H1 (cell line): Measurements from ENCODE around the gene ADARB2. TPM values are rescaled to one million over a fixed set of nuclear protein-coding genes. Genes with fewer than 3 reads are reported as not detected.

Experiments used
- CTCF ChIA-PET: fragments of 300-600 bp; sonication (Branson Sonifier 250); formaldehyde crosslinking; loops from one replicate; lab custom pipeline; 2021; ENCODE audit not compliant: partially characterized antibody; lab: Charles Lee
- POLR2A ChIA-PET: fragments of 300-600 bp; sonication (Branson Sonifier 250); formaldehyde crosslinking; loops from one replicate; lab custom pipeline; 2021; ENCODE audit warnings: inconsistent platforms; ENCODE audit not compliant: partially characterized antibody; lab: Charles Lee
- DNase-seq, 2 experiments: peaks; one replicate each; pipeline versions ENCODE4 v3.0.0 to v3.0.0-alpha.2; 2010 to 2022; ENCODE audit warnings: low spot score in 2 of 2, low read depth in 1 of 2, mixed read lengths in 1 of 2
- FAIRE-seq: peaks from 2 replicates; lab custom pipeline; 2011; peaks lifted over from hg19 to GRCh38; lab: Jason Lieb, UNC
- H2AFZ ChIP-seq: 2 replicates; pipeline ENCODE4 v1.8.1; 2012; ENCODE audit warnings: low read length, inconsistent platforms
- H2AK5ac ChIP-seq: 2 replicates; pipeline ENCODE4 v1.6.1; 2013; ENCODE audit warnings: low read depth, low read length
- H2BK120ac ChIP-seq: replicated peaks from 2 replicates; pipeline ENCODE3; 2013; ENCODE audit warnings: low read depth, low read length, inconsistent platforms
- H2BK12ac ChIP-seq: 2 replicates; pipeline ENCODE4 v1.6.1; 2013; ENCODE audit warnings: low read depth, low read length
- H2BK15ac ChIP-seq: 2 replicates; pipeline ENCODE4 v1.6.1; 2013; ENCODE audit warnings: low read length
- H2BK20ac ChIP-seq: 2 replicates; pipeline ENCODE4 v1.6.1; 2013; ENCODE audit warnings: low read length
- H2BK5ac ChIP-seq: 2 replicates; pipeline ENCODE4 v1.6.1; 2013; ENCODE audit warnings: low read depth, low read length
- H3K14ac ChIP-seq: 2 replicates; pipeline ENCODE4 v1.6.1; 2013; ENCODE audit warnings: inconsistent platforms; ENCODE audit not compliant: insufficient read length
- H3K18ac ChIP-seq: 2 replicates; pipeline ENCODE4 v1.6.1; 2013; ENCODE audit warnings: low read length; ENCODE audit errors: extremely low read depth
- H3K23ac ChIP-seq: 2 replicates; pipeline ENCODE4 v1.6.1; 2013; ENCODE audit warnings: inconsistent platforms; ENCODE audit not compliant: insufficient read length
- H3K23me2 ChIP-seq: 2 replicates; pipeline ENCODE4 v1.6.1; 2013; ENCODE audit warnings: low read depth, low read length
- H3K27ac ChIP-seq: 2 replicates; pipeline ENCODE4 v1.6.1; 2011; ENCODE audit warnings: low read depth, low read length, inconsistent platforms
- H3K27me3 ChIP-seq, 4 experiments: replicated peaks in 1 of 4; 1 replicate in 1 of 4; 2 replicates in 3 of 4; pipeline versions ENCODE4 v1.6.1 to v1.8.1; 2011 to 2013; ENCODE audit warnings: low read length in 3 of 4, mild to moderate bottlenecking in 3 of 4, inconsistent platforms in 2 of 4, mixed read lengths in 2 of 4, moderate library complexity in 1 of 4; ENCODE audit not compliant: control insufficient read depth in 3 of 4, insufficient read depth in 3 of 4; ENCODE audit errors: extremely low read depth in 1 of 4
- H3K36me3 ChIP-seq, 4 experiments: 2 replicates each; pipeline versions ENCODE4 v1.6.1 to v1.8.1; 2011 to 2013; ENCODE audit warnings: mild to moderate bottlenecking in 4 of 4, low read length in 3 of 4, moderate library complexity in 2 of 4, control low read depth in 1 of 4, inconsistent platforms in 1 of 4; ENCODE audit not compliant: insufficient read depth in 4 of 4, control insufficient read depth in 2 of 4
- H3K4ac ChIP-seq: replicated peaks from 2 replicates; pipeline ENCODE3; 2013; ENCODE audit warnings: low read length, low read depth, mixed read lengths, inconsistent platforms; ENCODE audit not compliant: insufficient read length
- H3K4me1 ChIP-seq, 4 experiments: replicated peaks in 1 of 4; 1 replicate in 1 of 4; 2 replicates in 3 of 4; pipeline versions ENCODE4 v1.6.1 to v1.8.1; 2011 to 2013; ENCODE audit warnings: low read length in 3 of 4, inconsistent platforms in 2 of 4, mixed read lengths in 1 of 4; ENCODE audit not compliant: insufficient read depth in 4 of 4, control insufficient read depth in 3 of 4
- H3K4me2 ChIP-seq, 2 experiments: 2 replicates each; pipeline versions ENCODE4 v1.6.1 to v1.8.1; 2011 to 2013; ENCODE audit warnings: low read depth in 2 of 2, low read length in 2 of 2, control low read depth in 1 of 2, inconsistent platforms in 1 of 2, mild to moderate bottlenecking in 1 of 2; ENCODE audit not compliant: insufficient read depth in 1 of 2
- H3K4me3 ChIP-seq, 4 experiments: fragments of 200-600, 300-600 bp in 1 of 4; sonication (generic), shearing (Covaris generic), sonication (Bioruptor Twin) in 1 of 4; 2 replicates each; pipeline versions ENCODE4 v1.5.1 to v1.8.1; 2011 to 2016; ENCODE audit warnings: low read length in 4 of 4, low read depth in 3 of 4, control low read depth in 2 of 4, inconsistent platforms in 2 of 4, mild to moderate bottlenecking in 2 of 4, mixed read lengths in 1 of 4, moderate library complexity in 1 of 4; ENCODE audit not compliant: insufficient read depth in 2 of 4; ENCODE audit errors: extremely low read depth in 1 of 4
- H3K56ac ChIP-seq: replicated peaks from 2 replicates; pipeline ENCODE3; 2013; ENCODE audit warnings: low read depth, mild to moderate bottlenecking, mixed read lengths, low read length, inconsistent platforms; ENCODE audit not compliant: insufficient read length
- H3K79me1 ChIP-seq: 2 replicates; pipeline ENCODE4 v1.6.1; 2013; ENCODE audit warnings: low read depth, low read length, control low read depth
- H3K79me2 ChIP-seq, 2 experiments: 2 replicates each; pipeline versions ENCODE4 v1.6.1 to v1.8.1; 2012 to 2013; ENCODE audit warnings: low read length in 2 of 2, mild to moderate bottlenecking in 2 of 2, inconsistent platforms in 1 of 2; ENCODE audit not compliant: insufficient read depth in 2 of 2, control insufficient read depth in 1 of 2
- H3K9ac ChIP-seq, 4 experiments: replicated peaks in 1 of 4; 1 replicate in 1 of 4; 2 replicates in 3 of 4; pipeline versions ENCODE4 v1.6.1 to v1.8.1; 2011 to 2013; ENCODE audit warnings: low read depth in 3 of 4, low read length in 3 of 4, control low read depth in 2 of 4, mild to moderate bottlenecking in 2 of 4, moderate library complexity in 2 of 4, inconsistent platforms in 1 of 4; ENCODE audit errors: extremely low read depth in 1 of 4
- H3K9me3 ChIP-seq, 2 experiments: 2 replicates each; pipeline versions ENCODE4 v1.6.1 to v1.8.1; 2012 to 2013; ENCODE audit warnings: mild to moderate bottlenecking in 2 of 2, moderate library complexity in 2 of 2, control low read depth in 1 of 2, inconsistent platforms in 1 of 2, low read depth in 1 of 2, low read length in 1 of 2, mixed read lengths in 1 of 2; ENCODE audit not compliant: insufficient read depth in 2 of 2
- H4K20me1 ChIP-seq, 2 experiments: replicated peaks in 1 of 2; 2 replicates each; pipeline versions ENCODE3 to v1.8.1; 2011 to 2013; ENCODE audit warnings: inconsistent platforms in 2 of 2, low read length in 2 of 2, mild to moderate bottlenecking in 1 of 2; ENCODE audit not compliant: insufficient read depth in 2 of 2, control insufficient read depth in 1 of 2
- H4K5ac ChIP-seq: 2 replicates; pipeline ENCODE4 v1.6.1; 2013; ENCODE audit warnings: low read length, low read depth, mixed read lengths, inconsistent platforms; ENCODE audit not compliant: insufficient read length
- H4K8ac ChIP-seq: 2 replicates; pipeline ENCODE4 v1.8.0; 2013; ENCODE audit warnings: mild to moderate bottlenecking, moderate library complexity, low read length, inconsistent platforms; ENCODE audit not compliant: insufficient read depth; ENCODE audit errors: extremely low read depth
- H4K91ac ChIP-seq: replicated peaks from 2 replicates; pipeline ENCODE3; 2013; ENCODE audit warnings: low read length, mixed read lengths, inconsistent platforms; ENCODE audit not compliant: insufficient read length
- BACH1 ChIP-seq: IDR thresholded peaks from 2 replicates; pipeline ENCODE4 v1.6.1; 2012; ENCODE audit warnings: low read length, improper control_type of control experiment
- EZH2 ChIP-seq: fragments of 200-600 bp; sonication (generic); IDR thresholded peaks from 2 replicates; pipeline ENCODE4 v1.7.1; 2012; ENCODE audit warnings: low read depth, mild to moderate bottlenecking, moderate library complexity, low read length, inconsistent platforms; ENCODE audit not compliant: severe bottlenecking
- SP4 ChIP-seq: IDR thresholded peaks from 2 replicates; pipeline ENCODE4 v1.6.1; 2012; ENCODE audit warnings: low read length, inconsistent platforms
- WGBS, 2 experiments: shearing (Covaris generic) in 1 of 2; methylation state at CpG; one replicate each; pipeline versions ENCODE4 v1.1.6 to v1.1.7; 2013 to 2015; ENCODE audit warnings: low lambda C conversion rate in 2 of 2, mixed read lengths in 2 of 2, inconsistent platforms in 1 of 2, low coverage in 1 of 2, missing lambda C conversion rate in 1 of 2; ENCODE audit not compliant: insufficient replicate concordance in 2 of 2, insufficient coverage in 1 of 2, insufficient read length in 1 of 2; ENCODE audit errors: extremely low coverage in 1 of 2, missing lambda C conversion rate in 1 of 2; 5-methylcytosine and 5-hydroxymethylcytosine counted together
- polyA plus RNA-seq, 7 experiments: library from polyadenylated mRNA; depleted of rRNA in 3 of 7; stranded (reverse) in 5 of 7; unstranded in 2 of 7; fragments of >200 nt in 5 of 7; fragments of 200-250 nt in 2 of 7; gene quantifications; 1 replicate in 5 of 7; 2 replicates in 1 of 7; 4 replicates in 1 of 7; pipeline versions ENCODE4 v1.2.1 to v1.2.3, GENCODE V29; 2011 to 2013; ENCODE audit warnings: missing spikeins in 2 of 7, mixed read lengths in 2 of 7
- total RNA-seq: library from RNA; stranded (reverse); fragmentation: NEBNext Ultra II Directional; extraction: Animal tissue kit (Norgen Biotek cat#: 25700); gene quantifications from 2 replicates; pipeline ENCODE4 v1.2.1, GENCODE V29; 2021

ADARB2 gene
- total and polyA plus RNA-seq, 2 of the 8 experiments (the other 6 are each of a cell fraction or from before 2014, with no cell fraction given): 2.2 to 2.8 TPM

GRCh38 chr10:1425879-1426278 is 311.4 kb downstream of the ADARB2 start:
- H3K27me3 ChIP-seq: peaks cover 0 to 10% (median 7%) of the 10 kb centered on the region in 4 experiments; a peak in 5 of 7 replicates
- TF ChIP-seq SP4: no peak
- TF ChIP-seq BACH1: no peak
- no peak for TF ChIP-seq EZH2

More at GRCh38 chr10:1425879-1426278, 311.4 kb downstream of the ADARB2 start:
- Histone ChIP-seq H4K20me1 (no peaks in the 10 kb centered on the region), H3K4ac (no peak overlapping the region), H3K79me1 (no peaks in the 10 kb centered on the region), H4K5ac (no peak overlapping the region), H3K4me2 (no peak overlapping the region), H2BK120ac (no peak overlapping the region), H2AFZ (no peak overlapping the region), H3K79me2 (no peaks in the 10 kb centered on the region), H3K27ac (no peak overlapping the region), H3K9me3 (peaks cover 0 to 2% of the 10 kb centered on the region in 2 experiments; a peak in 1 of 4 replicates), H2BK15ac (no peak overlapping the region), H3K4me1 (peaks cover 0 to 3% (median 1%) of the 10 kb centered on the region in 4 experiments; a peak in 3 of 7 replicates), H2BK12ac (no peak overlapping the region), H2BK5ac (no peak overlapping the region), H4K91ac (no peak overlapping the region), H3K9ac (no peak overlapping the region), H4K8ac (no peak overlapping the region), H3K56ac (no peak overlapping the region), H2AK5ac (no peak overlapping the region), H2BK20ac (no peak overlapping the region), H3K23ac (no peak overlapping the region), H3K36me3 (no peaks in the 10 kb centered on the region), H3K23me2 (no peaks in the 10 kb centered on the region; the same call in 1 of the 2 replicates), H3K14ac (no peak overlapping the region), H3K18ac (no peak overlapping the region), H3K4me3 (no peak overlapping the region)
- 80% methylated on average over 7 of the region's 7 CpGs; no CpG with 5 or more reads in 1 of the 2 experiments for WGBS, 2 experiments
- CTCF ChIA-PET: interaction anchor here (0.7 to 1.2 kb wide), 2 partner anchors 9 to 65 kb away, joined by 3 to 4 read pairs; no protein-coding TSS in a partner anchor
- FAIRE-seq (no peak), DNase-seq (no peak)
- POLR2A ChIA-PET: no interaction called here
